ENCODE data around the gene HAUS3. TPM values are rescaled to one million over a fixed set of nuclear protein-coding genes. Genes with fewer than 3 reads are reported as not detected.
A peak's percentile ranks its signal among the peaks of the same experiment; 100 is the strongest.

HAUS3 gene
- total and polyA plus RNA-seq, 7 donors, result 4.2 to 16.1 (median 5.3) TPM

GRCh38 chr4:2272828-2273120, 30.9 kb upstream of the HAUS3 start:
- no peak for TF ChIP-seq CTCF (IDR thresholded peaks at IDR 0.05)
- no peaks in the 10 kb centered on the region for H3K9me3 ChIP-seq
- H3K36me3 ChIP-seq (ENCODE audit: insufficient read depth in 1 of 2, low read depth in 1 of 2), result no peaks in the 10 kb centered on the region
- H3K27me3 ChIP-seq (ENCODE audit: insufficient read depth in 3 of 3, low read length in 2 of 3), result no peaks in the 10 kb centered on the region
- DNase-seq (no peak), ATAC-seq (no peak)
- H3K27ac ChIP-seq, result no peak overlapping the region
- intact Hi-C loops (cut with DNase I), result no loop called here
- H3K4me1 ChIP-seq, result peaks cover 32% of the 10 kb centered on the region
- no peak overlapping the region for H3K4me3 ChIP-seq
- WGBS, 3 donors, result 81 to 92% (median 87%) methylated on average over 6 of the region's 6 CpGs

GRCh38 chr4:2272026-2272827, 30.3 kb upstream of the HAUS3 start:
- peaks cover 32% of the 10 kb centered on the region for H3K4me1 ChIP-seq
- whole genome bisulfite sequencing, 3 donors, result 71 to 78% (median 73%) methylated on average over 24 to 25 of the region's 25 CpGs
- H3K27ac ChIP-seq, result no peak overlapping the region
- DNase-seq, result peak; percentile 20 to 59
- H3K9me3 ChIP-seq, result no peaks in the 10 kb centered on the region
- TF ChIP-seq CTCF (IDR thresholded peaks at IDR 0.05), result no peak
- H3K4me3 ChIP-seq, result no peak overlapping the region
- H3K36me3 ChIP-seq (ENCODE audit: insufficient read depth in 1 of 2, low read depth in 1 of 2), result no peaks in the 10 kb centered on the region
- intact Hi-C loops (cut with DNase I), result no loop called here
- no peaks in the 10 kb centered on the region for H3K27me3 ChIP-seq (ENCODE audit: insufficient read depth in 3 of 3, low read length in 2 of 3)
- ATAC-seq, result peak; percentile 50 to 65 (median 56)

GRCh38 chr4:2271279-2272025, 29.5 kb upstream of the HAUS3 start:
- intact Hi-C loops (cut with DNase I), result no loop called here
- H3K27me3 ChIP-seq (ENCODE audit: insufficient read depth in 3 of 3, low read length in 2 of 3), result no peaks in the 10 kb centered on the region
- no peaks in the 10 kb centered on the region for H3K9me3 ChIP-seq
- TF ChIP-seq CTCF (IDR thresholded peaks at IDR 0.05), result no peak
- H3K4me1 ChIP-seq, result peaks cover 35% of the 10 kb centered on the region
- 80 to 83% (median 81%) methylated on average over 24 to 27 of the region's 27 CpGs for WGBS, 3 donors
- ATAC-seq, result no peak
- peak; percentile 19 to 49 for DNase-seq
- no peaks in the 10 kb centered on the region for H3K36me3 ChIP-seq (ENCODE audit: insufficient read depth in 1 of 2, low read depth in 1 of 2)
- no peak overlapping the region for H3K27ac ChIP-seq
- no peak overlapping the region for H3K4me3 ChIP-seq

GRCh38 chr4:2270341-2271165, 28.6 kb upstream of the HAUS3 start:
- Histone ChIP-seq H3K4me1 (peaks cover 44% of the 10 kb centered on the region), H3K9me3 (no peaks in the 10 kb centered on the region), H3K36me3 (ENCODE audit: insufficient read depth in 1 of 2, low read depth in 1 of 2) (no peaks in the 10 kb centered on the region), H3K27me3 (ENCODE audit: insufficient read depth in 3 of 3, low read length in 2 of 3) (no peaks in the 10 kb centered on the region), H3K4me3 (no peak overlapping the region), H3K27ac (peak overlapping the region; percentile 83)
- no peak for TF ChIP-seq CTCF (IDR thresholded peaks at IDR 0.05)
- intact Hi-C loops (cut with DNase I), result no loop called here
- ATAC-seq (no peak), DNase-seq (peak in 1 of 2 donors; percentile 10)
- WGBS, 3 donors, result 88 to 91% (median 90%) methylated on average over 32 to 34 of the region's 34 CpGs

Measured in psoas muscle (tissue), 8 donors.